HEK293 (cell line): ENCODE measurements around the gene DNAJC7.

Experiments
- CTCF ChIP-seq: fragments of 450-650 bp; formaldehyde crosslinking; IDR thresholded peaks from 2 replicates; pipeline ENCODE4 v1.5.1; 2016; ENCODE audit warnings: missing biosample characterization, missing genetic modification characterization
- GLI2 ChIP-seq: fragments of 450-650 bp; formaldehyde crosslinking; IDR thresholded peaks from 2 replicates; pipeline ENCODE4; 2017; ENCODE audit warnings: missing biosample characterization, missing genetic modification characterization, low read depth, borderline replicate concordance
- HOXD13 ChIP-seq: sonication (generic); formaldehyde crosslinking; IDR thresholded peaks from 2 replicates; pipeline ENCODE4 v1.8.0; 2022; ENCODE audit warnings: missing genetic modification reagents, borderline replicate concordance
- OSR2 ChIP-seq: fragments of 450-650 bp; formaldehyde crosslinking; IDR thresholded peaks from 2 replicates; pipeline ENCODE4 v1.5.1; 2016; ENCODE audit warnings: missing biosample characterization, missing genetic modification characterization
- REST ChIP-seq: fragments of 450-650 bp; formaldehyde crosslinking; IDR thresholded peaks from 2 replicates; pipeline ENCODE4 v1.5.1; 2016; ENCODE audit warnings: missing biosample characterization, missing genetic modification characterization
- SP2 ChIP-seq: fragments of 450-650 bp; formaldehyde crosslinking; IDR thresholded peaks from 2 replicates; pipeline ENCODE4 v1.5.1; 2016; ENCODE audit warnings: missing biosample characterization, missing genetic modification characterization
- YY2 ChIP-seq: fragments of 450-650 bp; formaldehyde crosslinking; IDR thresholded peaks from 2 replicates; pipeline ENCODE4 v1.5.1; 2016; ENCODE audit warnings: missing biosample characterization, missing genetic modification characterization
- ZBTB17 ChIP-seq: fragments of 450-650 bp; formaldehyde crosslinking; IDR thresholded peaks from 2 replicates; pipeline ENCODE4 v1.5.1; 2016; ENCODE audit warnings: missing biosample characterization, missing genetic modification characterization
- ZBTB7A ChIP-seq: fragments of 450-650 bp; formaldehyde crosslinking; IDR thresholded peaks from 2 replicates; pipeline ENCODE4 v1.5.1; 2016; ENCODE audit warnings: low read depth, missing biosample characterization, missing genetic modification characterization
- ZFHX2 ChIP-seq: fragments of 450-650 bp; formaldehyde crosslinking; conservative IDR thresholded peaks from 2 replicates; pipeline ENCODE4 v1.5.1; 2016; ENCODE audit warnings: missing biosample characterization, missing genetic modification characterization
- ZFP3 ChIP-seq: fragments of 450-650 bp; formaldehyde crosslinking; IDR thresholded peaks from 2 replicates; pipeline ENCODE4 v1.5.1; 2016; ENCODE audit warnings: low read depth, missing biosample characterization, missing genetic modification characterization
- ZFP37 ChIP-seq: fragments of 450-650 bp; formaldehyde crosslinking; IDR thresholded peaks from 2 replicates; pipeline ENCODE4 v1.5.1; 2016; ENCODE audit warnings: missing biosample characterization, missing genetic modification characterization
- ZNF155 ChIP-seq: fragments of 450-650 bp; formaldehyde crosslinking; IDR thresholded peaks from 2 replicates; pipeline ENCODE4 v1.5.1; 2016; ENCODE audit warnings: missing biosample characterization, missing genetic modification characterization
- ZNF184 ChIP-seq: fragments of 450-650 bp; IDR thresholded peaks from 2 replicates; pipeline ENCODE4 v1.5.1; 2018; ENCODE audit warnings: missing biosample characterization, mild to moderate bottlenecking, missing genetic modification characterization
- ZNF311 ChIP-seq: fragments of 450-650 bp; formaldehyde crosslinking; IDR thresholded peaks from 2 replicates; pipeline ENCODE4 v1.5.1; 2017; ENCODE audit warnings: missing biosample characterization, missing genetic modification characterization, borderline replicate concordance
- ZNF37A ChIP-seq: fragments of 450-650 bp; IDR thresholded peaks from 2 replicates; pipeline ENCODE4 v1.5.1; 2018; ENCODE audit warnings: missing biosample characterization, missing genetic modification characterization
- ZNF391 ChIP-seq: fragments of 450-650 bp; formaldehyde crosslinking; IDR thresholded peaks from 2 replicates; pipeline ENCODE4 v1.5.1; 2016; ENCODE audit warnings: low read depth, missing biosample characterization, missing genetic modification characterization, borderline replicate concordance
- ZNF449 ChIP-seq: fragments of 450-650 bp; formaldehyde crosslinking; IDR thresholded peaks from 2 replicates; pipeline ENCODE4 v1.5.1; 2017; ENCODE audit warnings: missing biosample characterization, mild to moderate bottlenecking, missing genetic modification characterization, moderate library complexity
- ZNF488 ChIP-seq: fragments of 450-650 bp; formaldehyde crosslinking; IDR thresholded peaks from 2 replicates; pipeline ENCODE4 v1.5.1; 2016; ENCODE audit warnings: missing biosample characterization, missing genetic modification characterization
- ZNF518A ChIP-seq: fragments of 450-650 bp; formaldehyde crosslinking; conservative IDR thresholded peaks from 2 replicates; pipeline ENCODE4 v1.5.1; 2016; ENCODE audit warnings: low read depth, missing biosample characterization, missing genetic modification characterization
- ZNF555 ChIP-seq: fragments of 450-650 bp; formaldehyde crosslinking; conservative IDR thresholded peaks from 2 replicates; pipeline ENCODE4 v1.5.1; 2017; ENCODE audit warnings: missing biosample characterization, mild to moderate bottlenecking, missing genetic modification characterization, inconsistent platforms
- ZNF561 ChIP-seq: fragments of 450-650 bp; IDR thresholded peaks from 2 replicates; pipeline ENCODE4 v1.5.1; 2018; ENCODE audit warnings: missing biosample characterization, missing genetic modification characterization, borderline replicate concordance
- ZNF585B ChIP-seq: fragments of 450-650 bp; formaldehyde crosslinking; IDR thresholded peaks from 2 replicates; pipeline ENCODE4 v1.5.1; 2016; ENCODE audit warnings: missing biosample characterization, missing genetic modification characterization
- ZNF677 ChIP-seq: fragments of 450-650 bp; IDR thresholded peaks from 2 replicates; pipeline ENCODE4 v1.5.0; 2018; ENCODE audit warnings: missing biosample characterization, mild to moderate bottlenecking, missing genetic modification characterization, moderate library complexity
- ZNF785 ChIP-seq: fragments of 450-650 bp; formaldehyde crosslinking; IDR thresholded peaks from 2 replicates; pipeline ENCODE4 v1.5.1; 2016; ENCODE audit warnings: missing biosample characterization, missing genetic modification characterization
- ZSCAN16 ChIP-seq: fragments of 450-650 bp; formaldehyde crosslinking; IDR thresholded peaks from 2 replicates; pipeline ENCODE4 v1.5.1; 2016; ENCODE audit warnings: missing biosample characterization, missing genetic modification characterization
- ZSCAN23 ChIP-seq: fragments of 450-650 bp; formaldehyde crosslinking; IDR thresholded peaks from 2 replicates; pipeline ENCODE4 v1.5.1; 2016; ENCODE audit warnings: missing biosample characterization, missing genetic modification characterization

Gene DNAJC7

GRCh38 chr17:41966463-41967140 lies 50.6 kb downstream of the DNAJC7 start, which contains the start of gene CNP (continued):
- TF ChIP-seq ZNF449 (tag by site-specific recombination): 0 out of 2 replicates have a peak, but pooled peaks have one; percentile 17
- TF ChIP-seq ZNF155: no peak
- TF ChIP-seq ZNF585B (tag by site-specific recombination): no peak
- TF ChIP-seq ZNF555 (tag by site-specific recombination): no peak
- TF ChIP-seq YY2 (tag by site-specific recombination): no peak
- TF ChIP-seq ZFP3 (tag by site-specific recombination): no peak
- no peak for TF ChIP-seq HOXD13
- TF ChIP-seq GLI2: no peak
- no peak for TF ChIP-seq ZNF37A (tag by site-specific recombination)
- no peak for TF ChIP-seq CTCF (tag by site-specific recombination)
- peak; percentile 61; the same call in 1 of the 2 replicates for TF ChIP-seq ZNF561 (tag by site-specific recombination)
- TF ChIP-seq ZNF184 (tag by site-specific recombination): no peak; the same call in 1 of the 2 replicates
- no peak for TF ChIP-seq ZSCAN23 (tag by site-specific recombination)
- no peak for TF ChIP-seq ZNF518A
- TF ChIP-seq ZNF677 (tag by site-specific recombination): no peak
- TF ChIP-seq REST (tag by site-specific recombination): no peak
- no peak for TF ChIP-seq ZNF391
- TF ChIP-seq ZBTB7A (tag by site-specific recombination): no peak
- no peak for TF ChIP-seq ZNF311
- TF ChIP-seq SP2 (tag by site-specific recombination): peak; percentile 65
- no peak for TF ChIP-seq ZBTB17
- TF ChIP-seq ZFHX2 (tag by site-specific recombination): peak; percentile 90
- TF ChIP-seq ZNF785 (tag by site-specific recombination): no peak
- no peak for TF ChIP-seq ZFP37 (tag by site-specific recombination)
- TF ChIP-seq ZSCAN16 (tag by site-specific recombination): no peak
- TF ChIP-seq ZNF488 (tag by site-specific recombination): no peak
- no peak for TF ChIP-seq OSR2 (tag by site-specific recombination)
